ENCODE results near the gene POLN.
"Not testable (repeated sequence)": the region's sequence is repeated elsewhere in the genome, so short reads cannot be mapped to it uniquely, and the experiment has no call there.

POLN gene

DNA sequence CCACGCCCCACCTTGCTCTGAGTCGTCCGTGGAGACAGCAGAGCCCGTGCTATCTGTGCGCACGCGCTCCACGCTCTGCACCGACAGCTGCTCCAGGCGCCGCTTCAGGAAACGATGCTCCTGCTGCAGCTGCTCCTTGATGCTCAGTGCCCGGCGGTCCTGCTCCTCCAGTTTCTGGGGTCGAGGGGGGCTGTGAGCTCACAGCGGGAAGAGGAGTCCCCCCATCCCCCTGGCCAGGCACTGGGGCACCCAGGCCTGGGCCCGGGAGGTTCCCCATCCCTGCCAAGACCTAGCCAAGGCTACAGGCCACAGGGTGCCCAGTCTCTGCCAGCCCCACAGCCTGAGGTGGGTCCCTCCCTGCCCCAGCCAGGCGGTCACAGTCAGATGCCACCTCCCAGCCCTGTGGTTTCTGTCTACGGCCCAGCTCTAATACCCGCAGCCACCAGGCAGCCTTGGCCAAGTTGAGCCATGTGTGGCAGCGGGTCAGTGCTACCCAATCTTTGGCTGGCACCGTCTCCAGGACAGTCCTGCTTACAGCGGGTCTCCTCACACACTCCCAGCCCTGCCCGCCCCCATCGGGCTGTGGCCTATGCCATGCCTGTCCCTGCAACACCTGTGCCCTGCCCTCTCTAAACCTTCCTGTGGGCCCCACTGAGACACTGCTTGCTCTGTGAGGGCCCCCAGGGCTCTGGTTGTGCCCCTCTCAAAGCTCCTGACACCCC lies 9.3 kb upstream of the POLN start:
- no peak for DNase-seq (ENCODE audit: low spot score)

DNA sequence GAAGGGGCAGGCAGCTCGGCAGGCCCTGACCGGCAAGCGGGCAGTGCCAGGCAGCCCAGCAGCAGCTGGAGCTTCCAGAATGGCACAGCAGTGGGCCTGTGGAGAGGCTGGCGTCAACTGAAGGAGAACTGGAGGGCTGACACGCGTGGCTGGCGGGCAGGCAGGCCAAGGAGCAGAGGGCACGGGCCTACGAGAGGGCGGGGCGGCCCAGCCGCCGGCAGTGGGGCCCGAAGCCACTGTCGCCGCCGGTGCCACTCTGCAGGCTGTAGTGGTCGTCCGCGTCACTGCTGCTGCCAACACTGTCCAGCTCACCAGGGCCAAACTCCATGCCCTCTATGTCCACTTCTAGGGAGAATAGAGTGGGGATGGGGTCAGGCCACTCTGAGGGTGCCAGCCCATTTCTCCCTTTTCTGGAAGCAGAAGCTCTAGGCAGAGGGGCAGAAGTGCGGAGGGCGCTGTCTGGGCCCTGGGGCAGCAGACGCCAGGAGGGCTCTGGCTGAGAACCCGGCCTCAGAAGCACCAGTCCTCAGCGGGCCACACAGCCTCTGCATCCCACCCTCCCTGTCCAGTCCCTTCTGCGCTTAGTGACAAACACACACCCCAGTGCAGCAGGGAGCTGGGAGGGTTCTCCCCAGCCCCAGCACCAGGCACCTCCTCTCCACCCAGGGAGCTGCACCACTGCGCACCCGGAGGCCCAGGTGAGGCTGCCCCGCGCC lies 8.6 kb upstream of the POLN start:
- no peak for DNase-seq (ENCODE audit: low spot score)

DNA sequence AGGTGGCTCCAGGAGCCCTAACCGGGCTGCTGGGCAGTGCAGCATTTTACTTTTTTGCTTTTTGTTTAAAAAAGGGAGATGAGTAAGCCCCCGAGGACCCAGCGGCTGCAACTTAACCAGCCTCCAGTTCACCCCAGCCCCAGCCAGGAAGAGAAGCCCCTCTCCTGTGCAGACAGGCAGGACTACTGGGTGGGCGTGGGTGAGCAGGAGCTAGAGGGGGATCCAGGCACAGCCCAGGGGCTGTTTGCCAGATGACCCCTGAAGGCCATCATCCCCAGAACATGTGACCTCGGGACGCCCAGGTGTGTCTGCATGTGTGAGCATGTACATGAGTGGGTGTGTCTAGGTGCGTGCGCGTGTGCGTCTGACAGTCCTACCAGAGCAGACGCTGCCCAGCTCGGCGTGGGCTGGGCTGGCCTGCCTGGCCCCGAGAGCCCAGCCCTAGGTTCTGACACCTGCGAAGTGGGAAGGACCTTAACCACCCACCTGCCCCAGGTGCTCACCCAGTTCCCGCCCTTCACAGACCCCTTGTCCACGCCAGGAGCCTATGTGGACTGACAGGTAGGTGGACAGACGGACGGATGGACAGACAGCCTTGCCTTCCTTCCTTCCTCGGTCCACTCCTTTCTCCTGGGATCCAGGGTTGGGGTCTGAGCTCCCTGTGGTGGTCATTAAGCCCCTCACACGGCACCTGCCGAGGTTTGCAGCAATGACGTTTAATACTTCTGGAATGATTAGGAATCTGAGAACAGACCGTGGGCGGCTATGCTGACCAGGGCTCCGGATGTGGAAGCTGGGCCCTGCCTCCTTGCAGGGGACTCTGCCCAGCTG lies 7.8 kb upstream of the POLN start:
- DNase-seq (ENCODE audit: low spot score), result peak; percentile 5

DNA sequence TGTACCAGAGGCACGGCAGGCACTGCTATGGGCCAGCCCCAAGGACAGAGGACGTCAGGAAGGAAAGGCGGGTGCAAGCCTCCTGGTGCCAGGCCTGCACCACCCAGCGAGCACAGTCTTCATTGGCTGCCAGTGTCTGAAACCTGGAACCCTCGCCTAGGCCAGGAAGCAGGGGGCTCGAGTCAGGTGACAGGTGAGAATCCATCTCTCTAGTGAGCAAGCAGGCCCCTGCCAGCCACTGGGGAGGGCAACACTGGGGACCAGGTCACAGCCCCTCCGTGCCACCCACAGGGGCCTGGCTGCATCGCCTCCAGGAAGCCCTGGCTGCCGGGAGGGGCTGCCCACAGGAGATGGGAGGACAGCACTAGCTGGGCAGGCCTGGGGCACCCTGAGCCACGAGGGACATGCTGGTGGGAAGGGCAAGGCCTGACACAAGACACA lies 6.9 kb upstream of the POLN start:
- peak; percentile 3 for DNase-seq (ENCODE audit: low spot score)

DNA sequence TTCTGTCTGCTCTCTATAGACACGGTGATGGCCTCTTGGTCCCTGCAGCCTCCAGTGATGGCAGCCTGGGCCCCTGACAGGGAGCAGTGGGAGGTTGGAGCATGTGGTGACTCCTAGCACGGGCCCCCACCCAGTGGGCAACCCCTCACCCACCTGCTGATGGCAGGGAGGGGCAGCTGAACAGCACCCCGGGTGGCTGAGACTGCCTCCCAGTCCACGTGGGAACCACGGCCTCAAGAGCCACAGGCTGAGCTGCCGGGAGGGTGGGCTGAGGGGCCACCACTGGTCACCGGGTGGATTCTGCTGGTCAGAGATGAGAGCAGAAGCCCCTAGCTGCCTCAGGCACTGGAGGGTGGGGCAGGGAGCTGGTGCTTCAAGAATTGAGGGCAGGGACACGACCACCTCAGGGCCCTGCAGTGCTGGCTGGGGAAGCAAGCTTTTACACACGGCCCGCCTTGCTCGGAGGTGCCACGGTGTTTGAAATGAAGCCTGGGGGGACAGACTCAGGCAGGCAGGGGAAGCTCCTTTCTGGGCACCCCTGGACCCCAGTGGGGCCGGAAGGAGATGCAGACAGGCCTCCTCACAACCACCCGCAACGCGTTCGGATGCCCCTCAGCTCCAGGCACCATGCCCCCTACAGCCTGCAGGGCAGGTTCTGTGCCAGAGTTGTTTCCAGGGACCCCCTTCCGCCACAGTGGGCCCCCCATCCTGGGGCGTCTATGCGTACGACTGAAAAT lies 6.3 kb upstream of the POLN start:
- DNase-seq (ENCODE audit: low spot score), result peak; percentile 3

DNA sequence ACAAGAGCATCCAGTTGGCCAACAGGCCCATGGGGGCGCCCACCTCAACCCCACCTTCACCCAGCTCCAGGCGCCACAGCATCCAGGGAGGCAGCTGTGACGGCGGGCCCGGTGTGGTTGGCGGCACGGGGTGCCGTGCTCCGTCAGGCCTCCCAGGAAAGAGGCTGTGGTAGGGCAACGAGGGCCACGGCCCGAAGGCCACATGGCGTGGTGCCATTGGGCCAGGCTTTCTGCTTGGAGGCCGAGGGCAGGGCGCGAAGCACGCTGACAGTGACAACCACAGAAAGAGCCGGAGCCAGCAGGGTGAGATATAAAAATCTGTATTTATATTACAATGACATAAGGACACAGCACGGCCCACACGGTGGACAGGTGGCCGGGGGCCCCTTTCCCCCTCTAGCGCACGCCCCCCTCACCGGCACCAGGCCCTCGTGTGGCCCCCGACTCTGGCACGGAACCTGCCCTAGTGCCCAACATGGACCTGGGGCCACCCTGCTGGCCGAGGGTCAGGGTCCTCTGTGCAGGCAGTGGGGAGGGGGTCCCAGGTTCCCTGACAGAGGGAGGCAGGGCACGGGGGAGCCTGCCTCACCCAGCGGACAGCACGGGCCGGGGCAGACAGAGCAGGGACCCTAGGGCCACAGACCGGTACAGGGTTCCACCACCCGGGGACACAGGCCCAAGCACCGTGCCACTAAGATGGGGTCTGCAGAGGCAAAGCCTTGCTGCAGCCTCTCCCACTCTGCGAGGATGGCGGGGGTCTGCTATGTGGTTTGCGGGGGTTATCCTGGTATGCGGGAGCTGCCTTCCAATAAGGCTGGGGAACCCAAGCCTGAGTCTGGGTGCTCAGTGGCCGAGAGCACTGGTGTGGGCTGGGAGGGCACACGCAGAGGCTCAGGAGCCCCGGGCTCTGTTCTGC lies 5.5 kb upstream of the POLN start:
- peak; percentile 4 for DNase-seq (ENCODE audit: low spot score)

DNA sequence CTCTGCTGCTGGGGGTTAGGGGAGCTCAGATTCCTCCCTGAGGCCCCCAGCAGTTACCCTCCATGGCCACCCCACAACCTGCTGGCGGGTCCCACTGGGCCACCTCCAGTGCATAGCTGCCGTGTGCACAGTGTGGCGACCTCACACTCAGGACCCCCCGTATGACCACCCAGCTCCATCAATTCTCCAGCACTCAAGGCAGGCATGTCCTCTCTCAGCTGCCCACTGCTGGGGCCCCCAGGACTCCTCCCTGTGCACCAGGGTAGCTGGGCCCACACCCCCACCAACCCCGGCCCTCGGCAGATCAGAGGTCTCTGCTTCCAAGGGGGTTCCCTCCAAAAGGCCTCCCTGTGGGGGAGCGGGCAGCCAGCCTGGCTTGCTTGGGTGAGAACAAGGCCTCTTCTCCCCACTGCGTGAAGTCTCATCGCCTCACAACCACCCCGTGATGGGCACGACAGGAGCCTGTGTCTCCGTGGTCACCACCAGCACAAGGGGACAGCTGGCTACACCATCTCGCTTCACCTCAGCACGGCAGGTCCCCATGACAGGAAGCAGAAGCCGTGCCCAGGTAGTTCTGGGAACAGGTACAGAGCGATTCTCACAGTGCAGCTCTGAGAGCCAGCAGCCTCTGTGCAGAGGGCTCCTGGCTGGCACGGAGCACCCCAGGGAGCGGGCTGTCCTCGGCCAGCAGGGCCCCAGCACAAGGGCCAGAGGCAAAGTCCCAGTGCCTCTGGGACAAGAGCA lies 4.6 kb upstream of the POLN start:
- peak; percentile 7 for DNase-seq (ENCODE audit: low spot score)

DNA sequence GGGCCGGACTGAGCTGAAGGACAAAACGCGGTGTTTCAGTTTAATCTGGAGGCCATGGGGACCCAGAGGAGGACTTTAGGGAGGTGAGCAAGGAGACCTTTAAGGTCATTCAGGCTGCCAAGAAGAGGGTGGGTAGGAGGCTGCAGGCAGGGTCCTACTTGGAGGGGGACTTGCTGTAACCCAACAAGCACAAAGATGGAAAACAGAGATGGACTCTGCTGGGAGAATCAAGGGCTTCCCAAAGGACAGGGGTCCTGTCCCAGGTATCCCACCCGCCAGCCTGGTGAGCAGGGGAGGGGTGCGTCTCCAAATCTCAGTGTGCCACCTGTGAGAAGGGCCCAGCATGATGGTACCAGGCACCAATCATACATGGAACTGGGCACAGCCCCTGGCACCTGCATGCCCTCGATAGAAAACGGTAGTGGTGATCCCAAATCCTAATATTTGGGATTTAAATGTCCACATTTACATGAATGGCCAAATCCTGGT lies 3.9 kb upstream of the POLN start:
- peak; percentile 4 for DNase-seq (ENCODE audit: low spot score)

DNA sequence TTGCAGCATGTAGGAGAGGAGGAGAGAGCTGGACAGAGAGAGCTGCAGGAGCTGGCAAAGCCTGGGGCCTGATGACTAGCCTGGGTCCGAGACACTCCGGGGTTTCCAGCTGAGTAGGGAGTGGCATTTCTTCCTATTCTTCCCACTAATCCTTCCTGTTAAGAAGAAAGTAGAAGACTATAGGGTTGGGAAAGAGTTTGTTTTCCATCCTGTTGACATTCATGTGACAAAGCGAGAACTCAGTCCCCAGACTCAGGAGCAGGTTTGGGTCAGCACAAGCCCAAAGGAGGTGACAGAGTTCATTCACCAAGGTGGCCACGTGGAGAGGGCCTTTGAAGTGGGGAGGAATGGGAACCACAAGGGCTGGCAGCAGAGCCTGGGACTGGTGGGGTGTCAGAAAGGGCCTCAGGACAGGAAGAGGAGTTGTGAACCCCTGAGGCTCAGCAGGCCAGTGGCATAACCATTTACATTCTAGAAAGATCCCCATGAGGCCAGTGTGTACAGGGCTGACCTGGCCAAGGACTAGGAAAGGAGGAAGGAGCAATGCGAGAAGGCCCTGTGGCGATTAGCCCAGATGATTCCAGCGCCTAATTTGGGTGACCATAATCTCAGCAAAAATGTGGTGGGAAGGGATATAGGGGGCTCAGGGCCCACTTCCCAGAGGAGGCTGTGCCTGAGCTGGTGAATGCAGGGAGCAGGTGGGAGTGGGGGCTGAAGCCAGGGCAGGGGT lies 3.3 kb upstream of the POLN start:
- DNase-seq (ENCODE audit: low spot score), result peak; percentile 5

DNA sequence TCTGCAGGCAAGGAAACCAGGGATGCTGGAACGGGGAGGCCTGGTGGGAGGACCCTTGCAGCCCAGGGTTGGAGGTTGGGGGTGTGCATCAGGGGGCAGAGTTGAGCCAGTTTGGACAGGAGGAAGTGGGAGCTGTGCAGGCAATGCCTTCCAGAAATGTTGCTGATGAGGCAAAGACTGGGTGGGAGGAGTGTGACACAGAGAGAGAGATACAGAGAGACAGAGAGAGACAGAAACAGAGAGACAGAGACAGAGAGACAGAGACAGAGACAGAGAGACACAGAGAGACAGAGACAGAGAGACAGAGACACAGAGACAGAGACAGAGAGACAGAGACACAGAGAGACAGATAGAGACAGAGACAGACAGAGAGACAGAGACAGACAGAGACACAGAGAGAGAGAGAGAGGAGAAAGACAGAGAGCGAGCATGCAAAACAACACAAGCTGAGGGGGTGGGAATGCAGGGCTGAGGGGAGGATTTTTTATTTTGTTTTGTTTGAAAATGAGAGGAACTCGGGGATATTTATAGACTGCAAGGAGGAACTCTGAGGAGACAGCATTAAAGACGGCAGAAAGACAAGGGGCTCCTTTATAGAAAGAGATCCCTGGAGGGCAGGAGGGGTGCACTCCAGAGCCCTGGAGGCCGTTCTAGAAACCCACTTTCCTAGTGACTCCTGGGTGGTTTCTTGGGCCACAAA lies 1.9 kb upstream of the POLN start:
- DNase-seq (ENCODE audit: low spot score), result peak; percentile 64

DNA sequence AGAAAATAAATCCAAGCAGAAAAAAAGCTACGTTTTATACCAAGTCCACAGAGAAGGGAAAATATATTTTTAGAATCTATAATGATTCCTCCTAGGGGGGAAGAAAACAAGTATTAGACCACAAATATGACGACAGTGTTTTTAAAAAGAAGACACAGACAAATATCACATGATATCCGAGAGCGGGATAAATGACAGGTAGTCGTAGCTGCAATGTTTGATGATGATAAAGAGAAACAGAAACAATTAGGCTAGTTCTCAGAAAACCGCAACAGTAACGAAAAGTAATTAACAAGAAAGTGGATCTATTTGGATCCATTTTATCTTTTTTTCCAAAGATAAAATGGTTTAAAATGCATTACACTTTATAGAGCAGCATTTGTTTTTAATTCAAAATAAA lies 918 bp downstream of the POLN start:
- DNase-seq (ENCODE audit: low spot score), result no peak

DNA sequence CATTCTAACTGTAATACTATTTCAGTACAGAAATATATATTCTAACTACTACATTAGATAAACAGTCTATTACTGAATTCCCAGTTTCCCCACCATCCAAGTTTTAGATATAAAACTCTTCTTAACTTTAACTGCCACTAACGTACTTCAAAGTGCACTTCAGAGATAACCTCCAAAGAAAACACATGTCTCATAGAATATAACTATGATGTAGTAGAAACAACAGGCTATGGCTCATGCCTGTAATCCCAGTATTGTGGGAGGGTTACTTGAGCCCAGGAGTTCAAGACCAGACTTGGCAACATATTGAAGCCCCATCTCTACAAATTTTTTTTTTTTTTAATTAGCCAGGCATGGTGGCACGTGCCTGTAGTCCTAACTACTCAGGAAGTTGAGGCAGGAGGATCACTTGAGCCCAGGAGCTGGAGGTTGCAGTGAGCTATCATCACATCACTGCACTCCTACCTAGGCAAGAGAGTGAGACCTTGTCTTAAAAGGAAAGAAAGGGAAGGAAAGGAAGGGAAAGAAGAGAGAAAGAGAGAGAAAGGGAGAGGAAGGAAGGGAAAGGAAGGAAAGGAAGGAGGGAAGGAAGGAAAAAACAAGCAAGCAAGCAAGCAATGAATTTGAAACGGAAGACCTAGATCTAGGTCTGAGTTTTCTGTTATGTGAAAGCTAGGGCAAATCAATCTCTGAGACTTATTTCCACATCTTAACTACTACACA lies 4.8 kb downstream of the POLN start:
- DNase-seq (ENCODE audit: low spot score), result no peak

DNA sequence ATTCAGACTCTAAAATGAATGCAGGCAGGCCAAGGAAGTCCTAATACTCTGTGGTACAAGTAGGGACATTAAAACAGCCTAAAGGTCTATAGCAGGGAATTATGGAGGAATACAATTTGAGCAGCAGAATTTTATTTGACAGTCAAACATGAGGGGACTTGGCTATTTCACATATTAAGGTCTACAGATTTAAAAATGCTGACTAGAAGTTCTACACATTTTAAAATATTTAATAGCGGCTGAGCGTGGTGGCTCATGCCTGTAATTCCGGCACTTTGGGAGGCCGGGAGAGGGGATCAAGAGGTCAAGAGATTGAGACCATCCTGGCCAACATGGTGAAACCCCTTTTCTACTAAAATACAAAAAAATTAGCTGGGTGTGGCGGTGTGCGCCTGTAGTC lies 10.8 kb downstream of the POLN start:
- no peak for DNase-seq (ENCODE audit: low spot score)

DNA sequence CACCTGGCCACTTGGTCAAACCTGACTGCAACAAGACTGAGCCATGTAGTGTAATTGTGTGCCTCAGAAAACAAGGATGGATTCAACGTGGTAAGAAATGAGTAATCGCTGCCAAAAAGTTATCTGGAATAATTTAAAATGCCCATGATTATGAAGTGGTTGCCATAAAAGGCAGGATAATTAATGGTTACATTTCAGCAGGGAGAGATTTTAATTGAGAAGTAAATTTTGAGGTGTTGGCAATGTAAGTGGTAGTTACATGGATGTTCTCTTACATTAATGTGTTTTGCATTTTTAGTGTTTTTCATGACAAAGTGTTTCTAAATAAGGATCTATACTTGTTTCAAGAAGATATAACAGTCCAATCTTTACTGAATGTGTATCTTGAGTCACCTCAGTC lies 15.7 kb downstream of the POLN start:
- DNase-seq (ENCODE audit: low spot score), result no peak

DNA sequence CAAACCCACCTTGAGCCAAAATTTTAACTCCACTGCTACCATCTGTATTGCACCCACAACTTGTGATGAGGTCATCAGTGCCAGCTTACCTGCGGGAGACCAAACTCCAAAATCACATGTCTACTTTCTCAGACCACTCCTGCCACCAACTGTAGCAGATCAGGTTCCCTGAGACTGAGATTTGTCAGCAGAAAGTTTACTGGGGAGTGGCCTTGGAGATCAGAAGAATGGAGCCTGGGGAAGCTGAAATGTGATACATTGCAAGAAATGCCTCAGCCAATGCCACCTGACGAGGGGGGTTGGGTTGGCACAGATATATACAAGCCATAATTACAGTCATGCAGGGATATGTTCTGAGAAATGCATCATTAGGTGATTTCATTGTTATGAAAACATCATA lies 19.1 kb downstream of the POLN start:
- no peak for DNase-seq (ENCODE audit: low spot score)

DNA sequence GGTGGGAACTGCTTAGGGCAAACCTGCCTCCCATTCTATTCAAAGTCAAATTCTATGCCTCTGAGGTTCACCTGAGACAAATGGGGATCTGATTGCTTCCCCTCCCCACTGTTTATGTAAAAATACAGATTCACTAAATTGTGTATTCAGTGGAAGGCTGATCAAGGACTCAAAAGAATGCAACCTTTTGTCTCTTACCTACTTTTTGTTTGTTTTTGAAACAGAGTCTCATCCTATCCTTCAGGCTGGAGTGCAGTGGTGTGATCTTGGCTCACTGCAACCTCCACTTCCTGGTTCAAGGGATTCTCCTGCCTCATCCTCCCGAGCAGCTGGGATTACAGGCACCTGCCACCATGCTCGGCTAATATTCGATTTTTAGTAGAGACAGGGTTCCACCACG lies 20.5 kb downstream of the POLN start:
- DNase-seq (ENCODE audit: low spot score), result not testable (repeated sequence)

DNA sequence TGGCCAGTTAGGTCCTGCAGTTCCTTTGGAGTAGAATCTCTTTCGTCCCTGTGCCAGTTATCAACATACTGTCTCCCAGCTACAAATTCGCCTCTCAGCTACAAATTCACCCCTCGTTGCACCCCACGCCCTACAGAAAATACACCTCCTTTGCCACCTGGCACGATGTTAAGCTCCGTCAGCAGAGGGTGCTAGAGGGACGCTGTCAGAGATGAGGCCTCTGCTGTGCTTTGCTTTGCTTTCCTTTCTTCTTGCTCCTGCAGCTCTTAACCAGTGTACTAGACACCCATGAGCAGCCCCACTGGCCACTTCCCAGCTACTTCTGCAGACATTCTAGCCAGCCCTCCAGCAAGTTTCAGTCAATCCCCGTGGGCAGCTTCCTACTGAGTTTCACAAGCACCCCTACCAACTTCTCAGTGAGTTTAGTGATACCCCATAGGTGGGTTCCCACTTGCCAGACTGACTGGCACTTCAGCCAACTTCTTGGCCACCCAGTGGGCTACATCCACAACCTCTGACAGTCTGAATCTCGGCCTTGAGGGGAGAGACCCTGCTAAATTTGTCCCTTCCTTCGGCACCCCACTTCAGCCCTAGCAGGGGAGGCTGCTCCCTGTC lies 21.8 kb downstream of the POLN start:
- DNase-seq (ENCODE audit: low spot score), result peak; percentile 54

Measured in HuH-7 (cell line).